Fibroblast of villous mesenchyme (primary cell): ENCODE data around the gene ESYT2. TPM values are rescaled to one million over a fixed set of nuclear protein-coding genes. Genes with fewer than 3 reads are reported as not detected.

ENCODE experiments used
- DNase-seq: peaks from one replicate; pipeline ENCODE4 v3.0.0-alpha.2; 2010; ENCODE audit warnings: low read depth
- H3K4me3 ChIP-seq: 2 replicates; pipeline ENCODE4 v1.5.1; 2011; ENCODE audit warnings: low read depth, mild to moderate bottlenecking, low read length
- total RNA-seq: library from RNA; depleted of rRNA; stranded (reverse); fragments of >200 nt; gene quantifications from 2 replicates; pipeline ENCODE4 v1.2.3, GENCODE V29; 2012
- TF ChIP-seq, protein P1 (sequence below): IDR thresholded peaks from 2 replicates; pipeline ENCODE4 v1.5.1; 2012; ENCODE audit warnings: low read depth, mild to moderate bottlenecking, low read length; ENCODE audit not compliant: insufficient read depth

The ESYT2 gene
- total RNA-seq, 1 donor: 75.1 TPM

GRCh38 chr7:158777793-158778192 lies 51.5 kb downstream of the ESYT2 start:
- TF ChIP-seq, protein P1, sequence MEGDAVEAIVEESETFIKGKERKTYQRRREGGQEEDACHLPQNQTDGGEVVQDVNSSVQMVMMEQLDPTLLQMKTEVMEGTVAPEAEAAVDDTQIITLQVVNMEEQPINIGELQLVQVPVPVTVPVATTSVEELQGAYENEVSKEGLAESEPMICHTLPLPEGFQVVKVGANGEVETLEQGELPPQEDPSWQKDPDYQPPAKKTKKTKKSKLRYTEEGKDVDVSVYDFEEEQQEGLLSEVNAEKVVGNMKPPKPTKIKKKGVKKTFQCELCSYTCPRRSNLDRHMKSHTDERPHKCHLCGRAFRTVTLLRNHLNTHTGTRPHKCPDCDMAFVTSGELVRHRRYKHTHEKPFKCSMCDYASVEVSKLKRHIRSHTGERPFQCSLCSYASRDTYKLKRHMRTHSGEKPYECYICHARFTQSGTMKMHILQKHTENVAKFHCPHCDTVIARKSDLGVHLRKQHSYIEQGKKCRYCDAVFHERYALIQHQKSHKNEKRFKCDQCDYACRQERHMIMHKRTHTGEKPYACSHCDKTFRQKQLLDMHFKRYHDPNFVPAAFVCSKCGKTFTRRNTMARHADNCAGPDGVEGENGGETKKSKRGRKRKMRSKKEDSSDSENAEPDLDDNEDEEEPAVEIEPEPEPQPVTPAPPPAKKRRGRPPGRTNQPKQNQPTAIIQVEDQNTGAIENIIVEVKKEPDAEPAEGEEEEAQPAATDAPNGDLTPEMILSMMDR: no peak
- no peak for DNase-seq
- no peak overlapping the region for H3K4me3 ChIP-seq

DNA sequence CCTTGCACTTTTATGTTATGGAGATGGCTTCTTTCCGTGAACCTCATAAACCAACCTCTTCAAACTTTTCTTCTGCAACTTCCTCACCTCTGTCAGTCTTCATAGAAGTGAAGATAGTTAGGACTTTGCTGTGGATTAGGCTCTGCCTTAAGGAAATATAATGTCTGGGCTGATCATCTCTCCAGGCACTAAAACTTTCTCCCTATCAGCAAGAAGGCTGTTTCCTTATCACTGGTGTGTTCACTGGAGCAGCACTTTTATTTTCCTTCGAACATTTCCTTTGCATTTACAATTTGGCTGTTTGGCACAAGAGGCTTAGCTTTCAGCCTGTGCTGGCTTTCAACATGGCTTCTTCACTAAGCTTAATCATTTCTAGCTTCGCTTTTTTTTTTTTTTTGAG lies 52.8 kb downstream of the ESYT2 start:
- DNase-seq: no peak
- TF ChIP-seq, protein P1: no peak
- H3K4me3 ChIP-seq: no peak overlapping the region

GRCh38 chr7:158774952-158775351 lies 54.4 kb downstream of the ESYT2 start:
- TF ChIP-seq, protein P1: no peak
- no peak overlapping the region for H3K4me3 ChIP-seq
- no peak for DNase-seq

DNA sequence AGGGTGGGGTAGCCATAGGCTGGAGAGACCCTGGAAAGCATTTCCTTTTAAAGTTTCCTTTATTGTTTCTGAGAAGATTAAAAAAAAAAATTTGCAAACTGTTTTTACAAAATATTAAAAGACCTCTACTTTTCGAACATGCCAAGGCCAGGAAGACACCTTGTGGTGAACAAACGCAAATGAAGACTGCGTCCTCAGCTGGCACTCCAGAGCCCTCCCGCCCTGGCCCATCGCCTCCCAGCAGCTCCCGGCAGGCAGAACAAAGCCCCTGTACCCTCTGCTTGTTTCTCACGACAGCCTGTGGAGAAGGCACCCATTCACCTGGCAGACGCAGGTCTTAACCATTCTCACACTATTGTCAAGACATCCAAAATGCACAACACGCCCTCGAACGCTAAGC lies 56.4 kb downstream of the ESYT2 start:
- TF ChIP-seq, protein P1: no peak
- no peak overlapping the region for H3K4me3 ChIP-seq
- no peak for DNase-seq

- H3K4me3 ChIP-seq: no peak overlapping the region
- no peak for DNase-seq
- TF ChIP-seq, protein P1: no peak
Measured at GRCh38 chr7:158771213-158771834, 58.0 kb downstream of the ESYT2 start.

GRCh38 chr7:158767707-158768106 lies 61.6 kb downstream of the ESYT2 start:
- DNase-seq: no peak
- no peak overlapping the region for H3K4me3 ChIP-seq
- TF ChIP-seq, protein P1: no peak
